Measurements from ENCODE around the gene PLA2R1. TPM values are rescaled to one million over a fixed set of nuclear protein-coding genes. Genes with fewer than 3 reads are reported as not detected.

The PLA2R1 gene
- polyA plus RNA-seq, 1 experiment = 2.0 TPM

- Histone ChIP-seq H3K9me3 (ENCODE audit: control insufficient read depth, insufficient read depth, low read length) (no peaks in the 10 kb centered on the region), H3K27me3 (ENCODE audit: control insufficient read depth, insufficient read depth, low read length) (peaks cover 24% of the 10 kb centered on the region), H3K27ac (ENCODE audit: low read depth, low read length) (no peak overlapping the region), H3K4me3 (ENCODE audit: low read depth, low read length) (no peak overlapping the region)
- ChIA-PET CTCF (no interaction called here), POLR2A (no interaction called here)
- TF ChIP-seq CTCF (IDR thresholded peaks at IDR 0.05; ENCODE audit: low read depth, low read length) = no peak
- no peak for DNase-seq (ENCODE audit: low read depth, low spot score)
Measured at GRCh38 chr2:159898441-159898840, 164.0 kb downstream of the PLA2R1 start.

GRCh38 chr2:159897720-159898119 lies 164.7 kb downstream of the PLA2R1 start:
- ChIA-PET CTCF (interaction anchor here (0.6 kb wide), 1 partner anchor 28 kb away, joined by 5 read pairs; no protein-coding TSS in a partner anchor), POLR2A (no interaction called here)
- no peaks in the 10 kb centered on the region for H3K9me3 ChIP-seq (ENCODE audit: control insufficient read depth, insufficient read depth, low read length)
- no peak overlapping the region for H3K27ac ChIP-seq (ENCODE audit: low read depth, low read length)
- no peak overlapping the region for H3K4me3 ChIP-seq (ENCODE audit: low read depth, low read length)
- no peak for TF ChIP-seq CTCF (IDR thresholded peaks at IDR 0.05; ENCODE audit: low read depth, low read length)
- DNase-seq (ENCODE audit: low read depth, low spot score) = no peak
- H3K27me3 ChIP-seq (ENCODE audit: control insufficient read depth, insufficient read depth, low read length) = peaks cover 18% of the 10 kb centered on the region

DNA sequence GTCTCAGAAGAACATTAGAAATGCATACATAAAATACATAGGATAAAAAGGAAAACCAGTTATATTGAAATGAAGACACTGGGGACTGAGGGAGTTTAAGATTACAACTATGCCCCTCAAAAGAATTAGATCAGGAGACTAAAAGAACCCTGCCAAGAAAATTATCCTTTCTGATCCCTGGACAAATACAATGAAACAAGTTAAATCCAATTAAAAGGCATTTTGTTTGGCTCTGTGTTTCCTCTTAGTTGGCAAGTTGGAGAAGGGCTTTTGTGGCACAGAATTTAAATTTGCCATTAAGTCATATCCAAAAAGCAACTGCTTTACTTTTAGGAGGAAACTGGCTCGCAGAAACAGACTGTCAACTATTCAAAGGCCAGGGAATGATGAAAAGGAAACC lies 165.3 kb downstream of the PLA2R1 start:
- H3K27me3 ChIP-seq (ENCODE audit: control insufficient read depth, insufficient read depth, low read length) = peaks cover 15% of the 10 kb centered on the region
- CTCF ChIA-PET = no interaction called here
- TF ChIP-seq CTCF (IDR thresholded peaks at IDR 0.05; ENCODE audit: low read depth, low read length) = no peak

GRCh38 chr2:159895258-159896065 lies 167.0 kb downstream of the PLA2R1 start:
- no peak for DNase-seq (ENCODE audit: low read depth, low spot score)
- POLR2A ChIA-PET = no interaction called here

More for the DNA sequence above, 165.3 kb downstream of the PLA2R1 start:
- H3K9me3 ChIP-seq (ENCODE audit: control insufficient read depth, insufficient read depth, low read length) = no peaks in the 10 kb centered on the region
- POLR2A ChIA-PET = no interaction called here
- no peak overlapping the region for H3K4me3 ChIP-seq (ENCODE audit: low read depth, low read length)
- H3K27ac ChIP-seq (ENCODE audit: low read depth, low read length) = no peak overlapping the region
- DNase-seq (ENCODE audit: low read depth, low spot score) = no peak

More at GRCh38 chr2:159895258-159896065, 167.0 kb downstream of the PLA2R1 start:
- H3K27me3 ChIP-seq (ENCODE audit: control insufficient read depth, insufficient read depth, low read length) = peaks cover 13% of the 10 kb centered on the region
- H3K27ac ChIP-seq (ENCODE audit: low read depth, low read length) = no peak overlapping the region
- CTCF ChIA-PET = no interaction called here
- no peak for TF ChIP-seq CTCF (IDR thresholded peaks at IDR 0.05; ENCODE audit: low read depth, low read length)
- H3K4me3 ChIP-seq (ENCODE audit: low read depth, low read length) = no peak overlapping the region
- no peaks in the 10 kb centered on the region for H3K9me3 ChIP-seq (ENCODE audit: control insufficient read depth, insufficient read depth, low read length)
